Testis (tissue), 3 donors: ENCODE data around the gene KCNJ4. TPM values are rescaled to one million over a fixed set of nuclear protein-coding genes. Genes with fewer than 3 reads are reported as not detected.

ENCODE experiments used
- DNase-seq: peaks from one replicate; pipeline ENCODE4 v3.0.0-alpha.2; 2019
- H3K27ac ChIP-seq, 2 donors: fragments of 200-600 bp; sonication (generic); one replicate each; pipeline ENCODE4 v1.5.1; 2019
- H3K27me3 ChIP-seq: fragments of 200-600 bp; sonication (generic); one replicate; pipeline ENCODE4 v1.5.1; 2019
- H3K36me3 ChIP-seq: fragments of 200-600 bp; sonication (generic); one replicate; pipeline ENCODE4 v1.5.1; 2017; ENCODE audit warnings: low read depth; ENCODE audit errors: missing control alignments
- H3K4me1 ChIP-seq: fragments of 200-600 bp; sonication (generic); one replicate; pipeline ENCODE4 v1.5.1; 2019
- H3K4me3 ChIP-seq, 2 donors: fragments of 200-600 bp; sonication (generic); one replicate each; pipeline ENCODE4 v1.5.1; 2017 to 2019
- H3K9me3 ChIP-seq: fragments of 200-600 bp; sonication (generic); one replicate; pipeline ENCODE4 v1.5.1; 2017
- CTCF ChIP-seq, 3 experiments: fragments of 450-650 bp in 2 of 3; fragments of 200-600 bp in 1 of 3; sonication (generic) in 1 of 3; IDR thresholded peaks; one replicate each; pipeline ENCODE4 v1.5.1; 2016 to 2019; ENCODE audit warnings: antibody characterized with exemption in 3 of 3, mild to moderate bottlenecking in 2 of 3, moderate library complexity in 1 of 3
- POLR2A ChIP-seq: fragments of 450-650 bp; IDR thresholded peaks from one replicate; pipeline ENCODE4 v1.6.1; 2017; ENCODE audit warnings: antibody characterized with exemption, mild to moderate bottlenecking, moderate library complexity
- WGBS, 2 donors: methylation state at CpG; one replicate each; pipeline ENCODE4 v1.1.5; 2018; 5-methylcytosine and 5-hydroxymethylcytosine counted together
- intact Hi-C: fragments of 100-400 bp; cut with DNase I; formaldehyde crosslinking; loops from one replicate; pipeline ENCODE4 v1.15.1; 2023; ENCODE audit warnings: low total_unique reads
- polyA plus RNA-seq: library from polyadenylated mRNA; stranded (reverse); fragments of 350-450 nt; fragmentation: Illumina TruSeq; extraction: RNeasy Lipid Tissue Mini Kit (QIAGEN cat#74804); gene quantifications from one replicate; pipeline ENCODE4 v1.2.3, GENCODE V29; 2014; ENCODE audit warnings: low read depth, low replicate concordance; ENCODE audit not compliant: insufficient read depth
- total RNA-seq, 2 donors: library from RNA; depleted of rRNA; stranded (reverse); fragments of >200 nt; gene quantifications; one replicate each; pipeline ENCODE4 v1.2.3, GENCODE V29; 2016

Gene KCNJ4
- total and polyA plus RNA-seq, 3 donors from 2014 or later, result 1.7 to 3.0 (median 1.7) TPM

GRCh38 chr22:38446018-38446601 lies 8.9 kb downstream of the KCNJ4 start:
- Histone ChIP-seq H3K4me3 (no peak overlapping the region), H3K27me3 (no peaks in the 10 kb centered on the region), H3K9me3 (no peaks in the 10 kb centered on the region), H3K27ac (no peak overlapping the region), H3K36me3 (no peaks in the 10 kb centered on the region), H3K4me1 (no peaks in the 10 kb centered on the region)
- intact Hi-C loops, result no loop called here
- DNase-seq, result no peak
- WGBS, 2 donors, result 50 to 68% methylated on average over 4 to 9 of the region's 9 CpGs
- TF ChIP-seq CTCF (IDR thresholded peaks at IDR 0.05) (no peak), POLR2A (no peak)

GRCh38 chr22:38444783-38445182 lies 10.2 kb downstream of the KCNJ4 start:
- no peak for DNase-seq
- TF ChIP-seq CTCF (IDR thresholded peaks at IDR 0.05) (no peak), POLR2A (no peak)
- WGBS, 2 donors, result 84 to 94% methylated on average over 9 to 10 of the region's 10 CpGs
- no peak overlapping the region for H3K27ac ChIP-seq
- no peaks in the 10 kb centered on the region for H3K27me3 ChIP-seq
- no peak overlapping the region for H3K4me3 ChIP-seq
- no peaks in the 10 kb centered on the region for H3K4me1 ChIP-seq
- intact Hi-C loops, result no loop called here
- H3K9me3 ChIP-seq, result no peaks in the 10 kb centered on the region
- H3K36me3 ChIP-seq, result no peaks in the 10 kb centered on the region

GRCh38 chr22:38443628-38444521 lies 11.1 kb downstream of the KCNJ4 start:
- DNase-seq, result no peak
- WGBS, 2 donors, result 53 to 64% methylated on average over 20 to 21 of the region's 21 CpGs
- no peaks in the 10 kb centered on the region for H3K4me1 ChIP-seq
- intact Hi-C loops, result no loop called here
- no peaks in the 10 kb centered on the region for H3K9me3 ChIP-seq
- no peak overlapping the region for H3K27ac ChIP-seq
- H3K36me3 ChIP-seq, result no peaks in the 10 kb centered on the region
- H3K4me3 ChIP-seq, result no peak overlapping the region
- TF ChIP-seq POLR2A (no peak), CTCF (IDR thresholded peaks at IDR 0.05) (no peak)
- no peaks in the 10 kb centered on the region for H3K27me3 ChIP-seq

- intact Hi-C loops, result no loop called here
- DNase-seq, result no peak
- Histone ChIP-seq H3K4me1 (no peaks in the 10 kb centered on the region), H3K36me3 (no peaks in the 10 kb centered on the region), H3K9me3 (no peaks in the 10 kb centered on the region), H3K27ac (no peak overlapping the region), H3K27me3 (no peaks in the 10 kb centered on the region), H3K4me3 (no peak overlapping the region)
- WGBS, 2 donors, result 61 to 87% methylated on average over 7 to 13 of the region's 13 CpGs
- TF ChIP-seq POLR2A, result no peak
- no peak for TF ChIP-seq CTCF (IDR thresholded peaks at IDR 0.05)
Measured at GRCh38 chr22:38442967-38443627, 11.9 kb downstream of the KCNJ4 start.
